Endothelial cell of umbilical vein (primary cell): ENCODE data around the gene CACNB4. TPM values are rescaled to one million over a fixed set of nuclear protein-coding genes. Genes with fewer than 3 reads are reported as not detected.

Source experiments
- BruUV-seq: library from RNA; stranded (reverse); fragments of 400-500 nt; replicated peaks from 2 replicates; lab custom pipeline; 2021; lab: Mats Ljungman, UMichigan
- CTCF ChIA-PET: fragments of 300-600, 350-600 bp; sonication (Branson Sonifier 250); formaldehyde crosslinking; loops from one replicate; lab custom pipeline; 2021; ENCODE audit warnings: antibody characterized with exemption, inconsistent platforms; lab: Charles Lee
- POLR2A ChIA-PET: fragments of 300-600, 350-600 bp; sonication (Branson Sonifier 250); formaldehyde crosslinking; loops from one replicate; lab custom pipeline; 2021; ENCODE audit warnings: antibody characterized with exemption, inconsistent platforms; lab: Charles Lee
- DNase-seq: peaks from one replicate; pipeline ENCODE4 v3.0.0-alpha.2; 2011; ENCODE audit warnings: low read depth, low spot score
- FAIRE-seq: peaks from 2 replicates; lab custom pipeline; 2011; peaks lifted over from hg19 to GRCh38; lab: Jason Lieb, UNC
- H2AFZ ChIP-seq: 2 replicates; pipeline ENCODE4 v1.6.0; 2012; ENCODE audit warnings: low read depth, low read length, control low read depth, inconsistent platforms
- H3K27ac ChIP-seq: 2 replicates; pipeline ENCODE4 v1.5.1; 2011; ENCODE audit warnings: low read depth, mild to moderate bottlenecking, control low read depth, low read length, moderate library complexity; ENCODE audit not compliant: insufficient read depth
- H3K27me3 ChIP-seq, 2 experiments: 2 replicates each; pipeline versions ENCODE4 v1.6.0 to v1.6.1; 2011; ENCODE audit warnings: low read length in 2 of 2, mixed read lengths in 1 of 2; ENCODE audit not compliant: control insufficient read depth in 2 of 2, insufficient read depth in 2 of 2
- H3K36me3 ChIP-seq, 2 experiments: 2 replicates in 1 of 2; 3 replicates in 1 of 2; pipeline ENCODE4 v1.5.1; 2011; ENCODE audit warnings: low read length in 2 of 2, mild to moderate bottlenecking in 1 of 2, moderate library complexity in 1 of 2; ENCODE audit not compliant: control insufficient read depth in 2 of 2, insufficient read depth in 2 of 2; ENCODE audit errors: extremely low read depth in 1 of 2
- H3K4me1 ChIP-seq: 3 replicates; pipeline ENCODE4 v1.5.1; 2011; ENCODE audit warnings: mild to moderate bottlenecking, low read length; ENCODE audit not compliant: control insufficient read depth, insufficient read depth; ENCODE audit errors: extremely low read depth
- H3K4me2 ChIP-seq: 2 replicates; pipeline ENCODE4 v1.6.1; 2011; ENCODE audit warnings: low read length, control low read depth, mixed read lengths; ENCODE audit not compliant: insufficient read depth
- H3K4me3 ChIP-seq, 3 experiments: fragments of 200-600 bp in 1 of 3; sonication (generic), shearing (Covaris generic) in 1 of 3; replicated peaks in 1 of 3; 2 replicates each; pipeline ENCODE4 v1.5.1; 2011 to 2016; ENCODE audit warnings: control low read depth in 3 of 3, low read length in 3 of 3, mild to moderate bottlenecking in 2 of 3, inconsistent platforms in 1 of 3, low read depth in 1 of 3, moderate library complexity in 1 of 3; ENCODE audit not compliant: insufficient read depth in 1 of 3
- H3K79me2 ChIP-seq: 2 replicates; pipeline ENCODE4 v1.6.0; 2012; ENCODE audit warnings: low read length, inconsistent platforms; ENCODE audit not compliant: control insufficient read depth, insufficient read depth
- H3K9ac ChIP-seq: replicated peaks from 2 replicates; pipeline ENCODE3; 2011; ENCODE audit warnings: low read length, control low read depth; ENCODE audit not compliant: insufficient read depth; ENCODE audit errors: extremely low read depth
- H3K9me1 ChIP-seq: replicated peaks from 3 replicates; pipeline ENCODE4 v1.6.0; 2011; ENCODE audit warnings: mild to moderate bottlenecking, low read length; ENCODE audit not compliant: control insufficient read depth, insufficient read depth; ENCODE audit errors: extremely low read depth
- H3K9me3 ChIP-seq: replicated peaks from 2 replicates; pipeline ENCODE4 v1.5.1; 2012; ENCODE audit warnings: low read length, inconsistent platforms; ENCODE audit not compliant: control insufficient read depth, insufficient read depth
- H4K20me1 ChIP-seq: replicated peaks from 2 replicates; pipeline ENCODE3; 2011; ENCODE audit warnings: mild to moderate bottlenecking, low read length; ENCODE audit not compliant: control insufficient read depth, insufficient read depth; ENCODE audit errors: extremely low read depth
- EZH2 ChIP-seq: IDR thresholded peaks from 2 replicates; pipeline ENCODE4 v1.6.1; 2012; ENCODE audit warnings: borderline replicate concordance, low read depth, mild to moderate bottlenecking, moderate library complexity, low read length, inconsistent platforms; ENCODE audit not compliant: severe bottlenecking
- GATA2 ChIP-seq: IDR thresholded peaks from 2 replicates; pipeline ENCODE4 v1.7.0; 2011; ENCODE audit warnings: low read depth, mild to moderate bottlenecking, moderate library complexity, mixed read lengths, low read length; ENCODE audit not compliant: insufficient read length, insufficient read depth
- JUN ChIP-seq: IDR thresholded peaks from 2 replicates; pipeline ENCODE4 v1.6.1; 2011; ENCODE audit warnings: borderline replicate concordance, low read depth; ENCODE audit not compliant: insufficient read length, insufficient read depth
- MYC ChIP-seq: IDR thresholded peaks from one replicate; pipeline ENCODE4 v1.6.1; 2011; ENCODE audit warnings: mild to moderate bottlenecking, low read depth, low read length
- POLR2A ChIP-seq: IDR thresholded peaks from 2 replicates; pipeline ENCODE4 v1.6.1; 2012; ENCODE audit warnings: low read depth, mild to moderate bottlenecking, control low read depth, low read length
- POLR2AphosphoS5 ChIP-seq: IDR thresholded peaks from 2 replicates; pipeline ENCODE4 v1.6.1; 2012; ENCODE audit warnings: low read depth, mild to moderate bottlenecking, control low read depth, low read length, moderate library complexity; ENCODE audit not compliant: insufficient read depth
- dilution Hi-C: fragments of 300-500 bp; cut with MboI; formaldehyde crosslinking; loops from one replicate; pipeline ENCODE4 v1.15.0; 2019; ENCODE audit warnings: low sequenced_read_pairs; ENCODE audit not compliant: extremely low pct_ligation_motif_present
- intact Hi-C: fragments of 100-400 bp; cut with micrococcal nuclease; formaldehyde crosslinking; loops from one replicate; pipeline ENCODE4 v1.10.0; 2022
- polyA plus RNA-seq, 4 experiments: library from polyadenylated mRNA; depleted of rRNA in 3 of 4; stranded (reverse) in 3 of 4; unstranded in 1 of 4; fragments of >200 nt; gene quantifications; 2 replicates each; pipeline versions ENCODE4 v1.2.1 to v1.2.3, GENCODE V29; 2011 to 2012; ENCODE audit warnings: missing spikeins in 1 of 4
- total RNA-seq: library from RNA; stranded (reverse); gene quantifications from 2 replicates; pipeline ENCODE4 v1.2.3, GENCODE V29; 2021
- TF ChIP-seq, protein P1 (sequence below), 2 donors: IDR thresholded peaks; 1 replicate in 1 of 2; 2 replicates in 1 of 2; pipeline ENCODE4 v1.5.1; 2011; ENCODE audit warnings: low read length in 2 of 2, mild to moderate bottlenecking in 2 of 2, moderate library complexity in 2 of 2, control low read depth in 1 of 2, inconsistent platforms in 1 of 2, low read depth in 1 of 2; ENCODE audit not compliant: insufficient read depth in 1 of 2; ENCODE audit errors: extremely low read depth in 1 of 2
- TF ChIP-seq, protein P2 (sequence below): IDR thresholded peaks from 2 replicates; pipeline ENCODE4 v1.6.1; 2011; ENCODE audit not compliant: insufficient read depth, insufficient read length

Gene CACNB4
- total and polyA plus RNA-seq, 2 donors (not counting 3 experiments of a cell fraction or from before 2014, with no cell fraction given), result 0.23 to 0.58 TPM

DNA sequence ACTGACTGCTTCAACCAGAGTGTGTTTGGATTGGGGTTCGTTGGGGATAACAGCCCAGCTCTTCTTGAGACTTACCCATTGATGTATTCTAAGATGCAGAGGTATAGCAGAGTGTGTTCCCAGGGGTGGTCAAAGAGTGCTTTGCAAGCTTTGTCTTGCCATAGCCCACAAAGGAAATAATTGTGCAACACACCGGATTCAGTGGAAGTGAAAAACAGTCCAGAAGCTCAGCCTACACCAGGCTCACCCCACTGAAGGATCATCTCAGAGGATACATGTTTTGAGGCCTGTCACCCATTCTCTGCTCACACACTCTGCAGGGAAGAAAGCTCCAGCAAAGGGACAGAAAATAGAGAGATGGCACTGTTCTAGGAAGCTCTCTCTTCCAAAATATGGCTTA is 9.6 kb downstream of the CACNB4 start:
- Histone ChIP-seq H3K9ac (no peak overlapping the region), H2AFZ (no peak overlapping the region), H3K4me1 (no peaks in the 10 kb centered on the region), H3K9me1 (no peaks in the 10 kb centered on the region), H4K20me1 (no peaks in the 10 kb centered on the region), H3K27ac (no peak overlapping the region), H3K4me2 (no peak overlapping the region), H3K4me3 (no peak overlapping the region), H3K27me3 (peaks cover 7 to 16% of the 10 kb centered on the region in 2 experiments), H3K36me3 (no peaks in the 10 kb centered on the region), H3K79me2 (no peaks in the 10 kb centered on the region), H3K9me3 (no peaks in the 10 kb centered on the region)
- CTCF ChIA-PET, result interaction anchor here (1.8 kb wide), 1 partner anchor 13 kb away, joined by 4 read pairs; no protein-coding TSS in a partner anchor
- FAIRE-seq, result no peak
- POLR2A ChIA-PET, result no interaction called here
- intact Hi-C loops, result no loop called here
- DNase-seq, result no peak
- BruUV-seq, result no TSS peak
- TF ChIP-seq, protein P1, sequence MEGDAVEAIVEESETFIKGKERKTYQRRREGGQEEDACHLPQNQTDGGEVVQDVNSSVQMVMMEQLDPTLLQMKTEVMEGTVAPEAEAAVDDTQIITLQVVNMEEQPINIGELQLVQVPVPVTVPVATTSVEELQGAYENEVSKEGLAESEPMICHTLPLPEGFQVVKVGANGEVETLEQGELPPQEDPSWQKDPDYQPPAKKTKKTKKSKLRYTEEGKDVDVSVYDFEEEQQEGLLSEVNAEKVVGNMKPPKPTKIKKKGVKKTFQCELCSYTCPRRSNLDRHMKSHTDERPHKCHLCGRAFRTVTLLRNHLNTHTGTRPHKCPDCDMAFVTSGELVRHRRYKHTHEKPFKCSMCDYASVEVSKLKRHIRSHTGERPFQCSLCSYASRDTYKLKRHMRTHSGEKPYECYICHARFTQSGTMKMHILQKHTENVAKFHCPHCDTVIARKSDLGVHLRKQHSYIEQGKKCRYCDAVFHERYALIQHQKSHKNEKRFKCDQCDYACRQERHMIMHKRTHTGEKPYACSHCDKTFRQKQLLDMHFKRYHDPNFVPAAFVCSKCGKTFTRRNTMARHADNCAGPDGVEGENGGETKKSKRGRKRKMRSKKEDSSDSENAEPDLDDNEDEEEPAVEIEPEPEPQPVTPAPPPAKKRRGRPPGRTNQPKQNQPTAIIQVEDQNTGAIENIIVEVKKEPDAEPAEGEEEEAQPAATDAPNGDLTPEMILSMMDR (IDR thresholded peaks at IDR 0.05; ENCODE audit: extremely low read depth in 1 of 2, insufficient read depth in 1 of 2, low read depth in 1 of 2, low read length in 2 of 2), result no peak
- no peak for TF ChIP-seq EZH2
- no peak for TF ChIP-seq POLR2AphosphoS5
- TF ChIP-seq, protein P2, sequence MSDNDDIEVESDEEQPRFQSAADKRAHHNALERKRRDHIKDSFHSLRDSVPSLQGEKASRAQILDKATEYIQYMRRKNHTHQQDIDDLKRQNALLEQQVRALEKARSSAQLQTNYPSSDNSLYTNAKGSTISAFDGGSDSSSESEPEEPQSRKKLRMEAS, result no peak
- no peak for TF ChIP-seq MYC
- TF ChIP-seq JUN, result no peak
- no peak for TF ChIP-seq GATA2
- TF ChIP-seq POLR2A, result no peak
- dilution Hi-C loops, result no loop called here
